Measurements from ENCODE around the gene ZNF318.
"Not testable (repeated sequence)": the region's sequence is repeated elsewhere in the genome, so short reads cannot be mapped to it uniquely, and the experiment has no call there.

The ZNF318 gene

DNA sequence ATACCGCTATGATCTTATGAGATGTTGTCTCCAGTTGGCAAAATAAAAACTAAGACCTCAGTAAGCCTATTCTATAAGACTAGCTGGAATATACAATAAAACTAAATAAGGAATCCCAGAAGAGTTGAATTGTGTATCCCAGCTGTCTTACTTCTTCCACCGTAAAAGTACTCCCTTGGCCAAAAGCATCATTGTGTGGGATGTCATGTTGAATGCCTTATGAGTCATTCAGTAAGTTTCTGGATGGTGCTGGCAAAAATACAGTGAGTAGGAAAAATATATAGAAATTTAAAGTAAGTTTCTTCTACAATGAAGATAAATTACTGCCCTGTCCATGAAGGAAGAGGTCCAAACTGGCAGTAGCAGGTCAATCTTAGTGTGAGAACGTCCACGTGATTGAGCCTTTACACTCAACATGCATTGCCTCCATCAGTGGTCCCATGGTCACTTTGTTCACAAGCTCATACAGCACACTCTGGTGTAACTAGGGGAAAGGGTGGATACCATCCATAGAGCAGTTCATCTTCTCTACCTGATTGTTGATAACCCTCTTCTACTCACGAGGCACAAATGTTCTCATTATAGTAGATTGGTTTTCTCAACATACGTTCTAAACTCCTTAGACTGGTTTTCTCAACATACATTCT, 13.7 kb upstream of the ZNF318 start:
- no peak for DNase-seq (ENCODE audit: insufficient read length, low spot score)
- TF ChIP-seq SPI1 (IDR thresholded peaks at IDR 0.05; ENCODE audit: low read depth, low read length): no peak
- TF ChIP-seq POLR2AphosphoS5 (IDR thresholded peaks at IDR 0.05; ENCODE audit: low read depth, low read length): no peak
- TF ChIP-seq TAF1 (IDR thresholded peaks at IDR 0.05; ENCODE audit: low read depth, low read length): no peak
- TF ChIP-seq POU2F2 (IDR thresholded peaks at IDR 0.05; ENCODE audit: low read depth, low read length): no peak
- TF ChIP-seq POLR2A (IDR thresholded peaks at IDR 0.05; ENCODE audit: low read depth, low read length): peak; percentile 15; the same call in 1 of the 2 replicates
- TF ChIP-seq PAX5 (IDR thresholded peaks at IDR 0.05; ENCODE audit: insufficient read depth, low read length, severe bottlenecking): no peak
- FAIRE-seq: no peak

- peak; percentile 65 for TF ChIP-seq PAX5 (IDR thresholded peaks at IDR 0.05; ENCODE audit: insufficient read depth, low read length, severe bottlenecking)
- DNase-seq (ENCODE audit: insufficient read length, low spot score); FAIRE-seq: not testable (repeated sequence)
Measured at GRCh38 chr6:43380858-43381257, 11.4 kb upstream of the ZNF318 start.

- FAIRE-seq (no peak), DNase-seq (ENCODE audit: insufficient read length, low spot score) (no peak)
- TF ChIP-seq POU2F2 (IDR thresholded peaks at IDR 0.05; ENCODE audit: low read depth, low read length): no peak
- TF ChIP-seq POLR2A (IDR thresholded peaks at IDR 0.05; ENCODE audit: low read depth, low read length): no peak
Measured at GRCh38 chr6:43378631-43379030, 9.2 kb upstream of the ZNF318 start.

DNA sequence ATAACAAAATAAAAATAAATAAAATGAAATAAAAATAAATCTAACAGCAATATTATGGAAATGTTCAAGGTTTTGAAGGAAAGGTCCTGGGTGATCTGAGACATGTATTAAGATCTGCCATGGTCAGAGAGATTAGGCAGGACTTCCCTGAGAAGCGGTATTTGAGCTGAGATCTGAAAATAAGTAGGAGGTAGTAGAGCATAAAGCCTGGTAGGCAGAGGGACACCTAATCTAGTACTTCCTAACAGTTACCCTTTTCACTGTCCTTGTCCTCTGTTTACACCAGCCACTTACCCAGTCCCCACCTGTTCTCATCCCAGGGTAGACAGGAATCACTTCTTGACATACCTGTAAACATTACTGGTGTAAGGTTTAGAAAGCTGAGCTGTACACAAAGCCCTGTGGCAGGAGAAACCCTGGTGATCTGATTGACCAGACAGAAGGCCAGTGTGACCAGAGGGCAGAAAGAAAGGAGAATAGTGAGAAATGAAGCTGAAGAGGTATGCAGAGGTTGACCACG, 8.3 kb upstream of the ZNF318 start:
- DNase-seq (ENCODE audit: insufficient read length, low spot score) (no peak), FAIRE-seq (peak; percentile 81)
- no peak for TF ChIP-seq POLR2A (IDR thresholded peaks at IDR 0.05; ENCODE audit: low read depth, low read length)
- TF ChIP-seq TAF1 (IDR thresholded peaks at IDR 0.05; ENCODE audit: low read depth, low read length): no peak
- TF ChIP-seq PAX5 (IDR thresholded peaks at IDR 0.05; ENCODE audit: insufficient read depth, low read length, severe bottlenecking): no peak
- TF ChIP-seq POU2F2 (IDR thresholded peaks at IDR 0.05; ENCODE audit: low read depth, low read length): no peak
- TF ChIP-seq POLR2AphosphoS5 (IDR thresholded peaks at IDR 0.05; ENCODE audit: low read depth, low read length): no peak
- no peak for TF ChIP-seq SPI1 (IDR thresholded peaks at IDR 0.05; ENCODE audit: low read depth, low read length)

DNA sequence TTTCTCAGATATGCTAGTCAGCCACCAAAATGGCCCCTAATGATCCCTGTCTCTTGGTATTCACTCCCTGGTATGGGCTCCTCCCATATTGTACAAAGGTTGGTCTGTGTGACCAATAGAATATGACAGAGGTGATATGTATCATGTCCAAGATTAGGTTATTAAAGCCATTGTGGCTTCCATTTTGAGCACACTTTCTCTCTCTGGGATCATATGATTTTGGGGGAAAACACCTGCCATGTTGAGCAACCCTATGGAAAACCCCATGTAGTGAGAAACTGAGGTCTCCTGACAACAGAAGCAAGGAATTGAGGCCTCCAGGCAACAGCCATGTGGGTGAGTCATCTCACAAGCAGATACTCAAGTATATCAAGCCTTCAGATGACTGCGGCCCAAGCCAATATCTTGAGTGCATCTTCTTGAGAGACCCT, 7.1 kb upstream of the ZNF318 start:
- DNase-seq (ENCODE audit: insufficient read length, low spot score) (no peak), FAIRE-seq (peak; percentile 72)
- TF ChIP-seq POLR2A (IDR thresholded peaks at IDR 0.05; ENCODE audit: low read depth, low read length): no peak; the same call in 1 of the 2 replicates

- DNase-seq (ENCODE audit: insufficient read length, low spot score) (no peak), FAIRE-seq (no peak)
- TF ChIP-seq POLR2AphosphoS5 (IDR thresholded peaks at IDR 0.05; ENCODE audit: low read depth, low read length): no peak
Measured at GRCh38 chr6:43375693-43376092, 6.2 kb upstream of the ZNF318 start.

GRCh38 chr6:43373252-43373875, 3.9 kb upstream of the ZNF318 start:
- FAIRE-seq (peak; percentile 23), DNase-seq (ENCODE audit: insufficient read length, low spot score) (no peak)
- TF ChIP-seq POU2F2 (IDR thresholded peaks at IDR 0.05; ENCODE audit: low read depth, low read length): no peak
- no peak for TF ChIP-seq TAF1 (IDR thresholded peaks at IDR 0.05; ENCODE audit: low read depth, low read length)
- TF ChIP-seq POLR2A (IDR thresholded peaks at IDR 0.05; ENCODE audit: low read depth, low read length): no peak
- TF ChIP-seq PAX5 (IDR thresholded peaks at IDR 0.05; ENCODE audit: insufficient read depth, low read length, severe bottlenecking): no peak
- no peak for TF ChIP-seq POLR2AphosphoS5 (IDR thresholded peaks at IDR 0.05; ENCODE audit: low read depth, low read length)
- no peak for TF ChIP-seq SPI1 (IDR thresholded peaks at IDR 0.05; ENCODE audit: low read depth, low read length)

DNA sequence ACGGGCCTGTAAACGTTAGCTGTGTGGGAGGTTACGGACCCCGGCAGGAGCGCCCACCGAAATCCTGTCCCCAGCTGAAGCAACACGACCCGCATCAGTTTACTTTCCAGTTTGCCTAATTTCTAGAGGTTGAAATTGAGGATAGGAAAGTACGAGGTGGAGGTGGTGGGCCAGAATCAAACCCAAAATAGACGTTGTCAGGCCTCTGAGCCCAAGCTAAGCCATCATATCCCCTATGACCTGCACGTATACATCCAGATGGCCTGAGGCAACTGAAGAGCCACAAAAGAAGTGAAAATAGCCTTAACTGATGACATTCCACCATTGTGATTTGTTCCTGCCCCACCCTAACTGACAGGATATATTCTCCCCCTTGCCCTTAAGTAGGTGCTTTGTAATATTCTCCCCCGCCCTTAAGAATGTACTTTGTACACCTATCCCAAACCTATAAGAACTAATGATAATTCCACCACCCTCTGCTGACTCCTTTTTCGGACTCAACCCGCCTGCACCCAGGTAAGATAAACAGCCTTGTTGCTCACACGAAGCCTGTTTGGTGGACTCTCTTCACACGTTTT, 645 bp upstream of the ZNF318 start:
- FAIRE-seq; DNase-seq (ENCODE audit: insufficient read length, low spot score): not testable (repeated sequence)
- TF ChIP-seq POLR2AphosphoS5 (IDR thresholded peaks at IDR 0.05; ENCODE audit: low read depth, low read length): peak; percentile 20; the same call in 1 of the 2 replicates

DNA sequence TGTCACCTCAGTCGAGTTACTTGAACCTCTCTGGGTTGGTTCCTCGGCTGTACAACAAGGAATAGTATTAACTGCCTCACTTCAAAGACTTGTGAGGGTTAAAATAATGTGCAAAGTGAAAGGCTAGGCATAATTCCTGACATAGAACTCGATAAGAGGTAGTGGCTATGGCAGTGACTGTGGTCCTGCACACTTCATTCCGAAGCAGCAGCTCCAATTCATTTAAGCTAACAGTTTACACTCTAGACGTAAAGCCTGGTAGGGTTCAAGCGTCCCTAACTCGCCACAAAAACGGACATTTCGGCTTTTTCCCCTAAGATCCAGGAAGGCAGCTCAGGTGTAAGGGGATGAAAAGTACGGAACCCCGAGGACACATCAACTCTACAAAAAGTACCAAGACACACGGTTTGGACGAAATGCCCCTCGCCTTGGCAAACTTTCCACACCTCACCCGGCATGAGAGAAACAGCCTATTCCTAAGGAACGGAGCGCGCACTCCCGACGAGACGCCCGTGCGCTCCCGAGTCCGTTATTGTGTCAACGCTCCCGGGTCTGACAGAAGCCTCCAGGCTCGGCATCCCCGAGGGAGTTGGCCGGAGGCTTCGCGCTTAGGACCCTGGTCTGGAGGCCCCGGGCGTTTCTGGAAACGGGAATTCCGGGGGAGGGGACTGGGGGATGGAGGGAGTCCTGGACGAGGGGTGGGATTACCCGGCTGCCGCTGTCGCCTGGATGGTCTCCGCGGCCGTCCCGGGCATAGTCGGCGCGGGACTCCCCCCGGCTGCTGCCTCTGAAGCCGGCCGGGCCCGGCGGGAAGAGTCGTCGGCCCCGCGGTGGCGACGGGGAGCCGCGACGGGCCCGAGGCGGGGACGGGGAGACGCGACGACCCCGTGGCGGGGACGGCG, 937 bp downstream of the ZNF318 start:
- DNase-seq (ENCODE audit: insufficient read length, low spot score): no peak
- peak; percentile 55 for FAIRE-seq
- TF ChIP-seq TAF1 (IDR thresholded peaks at IDR 0.05; ENCODE audit: low read depth, low read length) (no peak), POU2F2 (IDR thresholded peaks at IDR 0.05; ENCODE audit: low read depth, low read length) (no peak), SPI1 (IDR thresholded peaks at IDR 0.05; ENCODE audit: low read depth, low read length) (no peak), POLR2A (IDR thresholded peaks at IDR 0.05; ENCODE audit: low read depth, low read length) (no peak), POLR2AphosphoS5 (IDR thresholded peaks at IDR 0.05; ENCODE audit: low read depth, low read length) (no peak), PAX5 (IDR thresholded peaks at IDR 0.05; ENCODE audit: insufficient read depth, low read length, severe bottlenecking) (no peak)
